Spleen (tissue), 11 donors: ENCODE results near the gene TESMIN. TPM values are rescaled to one million over a fixed set of nuclear protein-coding genes. Genes with fewer than 3 reads are reported as not detected.
A peak's percentile ranks its signal among the peaks of the same experiment; 100 is the strongest.

Experiments
- DNase-seq: peaks from one replicate; pipeline ENCODE4 v3.0.0-alpha.2; 2020
- H3K27ac ChIP-seq, 8 donors: fragments of 200-600 bp; sonication (generic) in 7 of 8; 1 replicate in 4 of 8; 2 replicates in 4 of 8; pipeline versions ENCODE4 v1.5.0 to v1.8.0; 2016 to 2021; ENCODE audit warnings: inconsistent platforms in 4 of 8, mild to moderate bottlenecking in 4 of 8, moderate library complexity in 1 of 8
- H3K27me3 ChIP-seq, 7 donors: fragments of 200-600 bp; sonication (generic) in 6 of 7; replicated peaks in 1 of 7; 1 replicate in 4 of 7; 2 replicates in 3 of 7; pipeline versions ENCODE4 v1.5.0 to v1.8.0; 2016 to 2021; ENCODE audit warnings: inconsistent platforms in 3 of 7, mild to moderate bottlenecking in 1 of 7
- H3K36me3 ChIP-seq, 6 donors: fragments of 200-600 bp; sonication (generic) in 5 of 6; 1 replicate in 4 of 6; 2 replicates in 2 of 6; pipeline versions ENCODE4 v1.5.0 to v1.8.0; 2016 to 2021; ENCODE audit warnings: inconsistent platforms in 2 of 6
- H3K4me1 ChIP-seq, 6 donors: fragments of 200-600 bp; sonication (generic) in 5 of 6; 1 replicate in 3 of 6; 2 replicates in 3 of 6; pipeline versions ENCODE4 v1.5.0 to v1.8.0; 2016 to 2021; ENCODE audit warnings: inconsistent platforms in 3 of 6
- H3K4me3 ChIP-seq, 8 donors: fragments of 200-600 bp; sonication (generic) in 7 of 8; 1 replicate in 4 of 8; 2 replicates in 4 of 8; pipeline versions ENCODE4 v1.5.0 to v1.8.0; 2016 to 2021; ENCODE audit warnings: inconsistent platforms in 4 of 8, mild to moderate bottlenecking in 4 of 8, moderate library complexity in 2 of 8
- H3K9me3 ChIP-seq, 8 donors: fragments of 200-600 bp; sonication (generic) in 7 of 8; 1 replicate in 4 of 8; 2 replicates in 4 of 8; pipeline versions ENCODE4 v1.5.0 to v1.8.0; 2016 to 2021; ENCODE audit warnings: inconsistent platforms in 4 of 8
- POLR2A ChIP-seq, 3 donors: fragments of 450-650 bp; IDR thresholded peaks; one replicate each; pipeline ENCODE4 v1.5.1; 2017; ENCODE audit warnings: antibody characterized with exemption in 3 of 3, mild to moderate bottlenecking in 1 of 3
- POLR2AphosphoS5 ChIP-seq, 3 donors: sonication (generic); formaldehyde crosslinking; IDR thresholded peaks; one replicate each; pipeline ENCODE4 v1.5.1; 2017; ENCODE audit warnings: antibody characterized with exemption in 3 of 3
- WGBS, 5 donors: extraction: QIAGEN DNeasy Blood & Tissue Kit in 3 of 5; methylation state at CpG; one replicate each; pipeline versions ENCODE4 v1.1.5 to v1.1.7; 2013 to 2018; 5-methylcytosine and 5-hydroxymethylcytosine counted together
- intact Hi-C: fragments of 100-400 bp; cut with DNase I; formaldehyde crosslinking; loops from one replicate; pipeline ENCODE4 v1.15.0; 2023; ENCODE audit warnings: low total_unique reads
- polyA plus RNA-seq, 3 donors: library from polyadenylated mRNA; stranded (reverse); fragments of 200-250 nt; gene quantifications; one replicate each; pipeline ENCODE4 v1.2.1, GENCODE V29; 2013
- total RNA-seq, 7 donors: library from RNA; depleted of rRNA in 3 of 7; stranded (reverse); fragments of >200 nt in 3 of 7; fragmentation: NEBNext Ultra II Directional in 4 of 7; extraction: Animal tissue kit (Norgen Biotek cat#: 25700) in 4 of 7; gene quantifications; one replicate each; pipeline versions ENCODE4 v1.1.0 to v1.2.1, GENCODE V29; 2016 to 2021
- TF ChIP-seq, protein P1 (sequence below), 11 experiments: fragments of 200-600 bp in 7 of 11; fragments of 450-650 bp in 4 of 11; sonication (generic) in 4 of 11; IDR thresholded peaks in 8 of 11; conservative IDR thresholded peaks in 3 of 11; 1 replicate in 7 of 11; 2 replicates in 4 of 11; pipeline versions ENCODE4 v1.4.0 to v1.8.0; 2016 to 2021; ENCODE audit warnings: antibody characterized with exemption in 11 of 11, inconsistent platforms in 4 of 11, mild to moderate bottlenecking in 1 of 11
- donor health status: healthy with polysubstance abuse.
- donor health status: DM: no; HTN: no; CAD: no; lungs with moderate emphysema.
- donor health status: DM: no; HTN: no; CAD: no.
- donor health status: Bipolar disorder and iron deficiency.
- donor health status: healthy.
- donor health status: DM: no; HTN: no; CAD: no.
- donor health status: DM: yes; HTN: yes; CAD: no.

TESMIN gene
- total and polyA plus RNA-seq, 10 donors, result 0.70 to 8.4 (median 4.4) TPM

DNA sequence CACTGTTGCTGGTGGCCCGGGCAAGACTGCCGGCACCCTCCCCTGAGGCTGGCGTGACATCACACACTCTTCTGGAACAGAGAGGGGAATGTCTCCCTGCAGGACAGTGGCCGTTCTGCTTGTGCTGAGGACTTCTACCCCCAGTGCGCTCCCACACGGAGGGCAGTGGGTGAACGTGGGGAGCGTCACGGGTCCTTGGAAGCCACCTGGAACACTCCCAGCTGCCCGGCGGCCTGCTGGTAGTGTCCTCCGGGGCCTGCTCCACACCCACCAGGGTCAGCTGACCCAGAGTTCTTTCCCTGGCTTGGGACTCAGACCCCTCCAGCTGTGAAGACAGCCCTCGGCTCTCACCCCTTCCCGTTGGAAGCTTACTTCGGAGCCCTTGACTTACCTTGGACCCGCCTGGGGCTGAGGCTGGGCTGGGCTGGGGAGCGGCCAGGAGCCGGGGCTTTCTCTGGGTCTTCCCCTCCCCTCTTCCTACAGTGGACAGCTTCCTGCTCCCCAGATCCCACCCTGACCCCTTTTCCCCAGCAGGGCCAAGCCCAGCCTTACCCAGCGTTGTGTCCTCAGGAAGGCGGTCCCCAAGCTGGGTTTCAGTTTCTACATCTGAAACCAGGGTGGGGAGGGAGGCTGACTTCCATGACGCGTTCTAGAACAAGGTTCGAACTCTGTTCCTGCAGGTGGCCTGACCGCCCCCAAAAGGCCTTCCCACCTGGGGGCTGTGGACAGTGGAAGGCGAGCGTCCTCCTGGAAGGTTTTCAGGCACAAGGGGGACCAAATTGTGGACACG is 81.8 kb downstream of the TESMIN start:
- DNase-seq, result peak; percentile 65
- H3K27ac ChIP-seq, result no peak overlapping the region
- peaks cover 0 to 49% (median 0%) of the 10 kb centered on the region in 7 donors for H3K27me3 ChIP-seq
- no peaks in the 10 kb centered on the region for H3K36me3 ChIP-seq
- H3K4me3 ChIP-seq, result no peak overlapping the region
- intact Hi-C loops, result no loop called here
- peaks cover 0 to 9% (median 6%) of the 10 kb centered on the region in 8 donors for H3K9me3 ChIP-seq
- TF ChIP-seq POLR2AphosphoS5 (IDR thresholded peaks at IDR 0.05), result no peak
- TF ChIP-seq POLR2A (IDR thresholded peaks at IDR 0.05), result no peak
- TF ChIP-seq, protein P1, sequence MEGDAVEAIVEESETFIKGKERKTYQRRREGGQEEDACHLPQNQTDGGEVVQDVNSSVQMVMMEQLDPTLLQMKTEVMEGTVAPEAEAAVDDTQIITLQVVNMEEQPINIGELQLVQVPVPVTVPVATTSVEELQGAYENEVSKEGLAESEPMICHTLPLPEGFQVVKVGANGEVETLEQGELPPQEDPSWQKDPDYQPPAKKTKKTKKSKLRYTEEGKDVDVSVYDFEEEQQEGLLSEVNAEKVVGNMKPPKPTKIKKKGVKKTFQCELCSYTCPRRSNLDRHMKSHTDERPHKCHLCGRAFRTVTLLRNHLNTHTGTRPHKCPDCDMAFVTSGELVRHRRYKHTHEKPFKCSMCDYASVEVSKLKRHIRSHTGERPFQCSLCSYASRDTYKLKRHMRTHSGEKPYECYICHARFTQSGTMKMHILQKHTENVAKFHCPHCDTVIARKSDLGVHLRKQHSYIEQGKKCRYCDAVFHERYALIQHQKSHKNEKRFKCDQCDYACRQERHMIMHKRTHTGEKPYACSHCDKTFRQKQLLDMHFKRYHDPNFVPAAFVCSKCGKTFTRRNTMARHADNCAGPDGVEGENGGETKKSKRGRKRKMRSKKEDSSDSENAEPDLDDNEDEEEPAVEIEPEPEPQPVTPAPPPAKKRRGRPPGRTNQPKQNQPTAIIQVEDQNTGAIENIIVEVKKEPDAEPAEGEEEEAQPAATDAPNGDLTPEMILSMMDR (IDR thresholded peaks at IDR 0.05 in 8 of 11, conservative IDR thresholded peaks at IDR 0.05 in 3 of 11), result no peak
- 77 to 86% (median 83%) methylated on average over 20 to 27 of the region's 27 CpGs for WGBS, 5 donors
- H3K4me1 ChIP-seq, result no peaks in the 10 kb centered on the region

DNA sequence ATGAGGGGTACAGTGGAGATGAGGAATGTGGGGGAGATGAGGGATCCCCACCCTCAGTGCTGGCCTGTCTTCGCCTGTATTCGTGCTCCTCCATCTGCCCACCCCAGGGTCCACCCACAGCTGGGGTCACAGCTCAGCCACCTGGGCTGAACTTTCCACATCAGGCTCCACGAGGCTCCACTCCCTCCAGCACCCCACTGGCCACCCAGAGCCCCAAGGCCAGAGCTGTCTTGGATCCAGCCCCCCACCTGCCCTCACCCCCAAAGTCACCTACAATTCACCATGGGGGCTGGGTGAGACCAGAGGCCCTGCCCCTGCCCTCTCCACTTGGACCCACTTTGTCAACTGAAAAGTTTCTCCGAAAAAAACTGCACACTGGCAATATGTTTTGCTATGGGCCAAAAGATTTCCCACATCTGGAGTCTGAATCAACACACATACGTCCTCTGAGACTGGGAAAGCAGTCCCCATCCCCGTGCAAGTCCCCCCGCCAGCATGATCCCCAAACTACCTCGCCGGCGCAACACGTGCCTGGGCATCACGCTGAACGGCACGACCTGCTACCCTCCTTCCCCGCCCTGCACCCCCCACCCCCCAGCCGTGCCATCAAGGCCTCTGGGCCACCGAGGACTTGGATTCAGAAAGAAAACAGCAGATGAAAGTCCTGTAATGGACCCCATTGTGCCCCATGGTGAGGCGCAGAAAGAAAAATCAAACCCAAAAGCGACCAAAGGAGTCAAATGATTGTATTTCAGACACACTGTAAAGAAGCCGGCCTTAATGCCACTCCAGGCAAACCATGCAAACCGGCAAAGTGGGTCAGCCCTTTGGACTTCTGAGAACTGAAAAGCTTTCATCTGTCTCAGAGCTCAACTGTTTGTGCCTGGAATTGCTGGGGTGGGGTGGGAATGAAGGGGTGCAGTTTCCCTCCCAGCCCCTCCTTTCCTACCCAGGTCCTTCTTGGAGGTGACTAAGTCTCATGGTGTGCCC is 83.5 kb downstream of the TESMIN start:
- no peaks in the 10 kb centered on the region for H3K36me3 ChIP-seq
- H3K4me3 ChIP-seq, result no peak overlapping the region
- peak; percentile 41 for DNase-seq
- no peak for TF ChIP-seq POLR2AphosphoS5 (IDR thresholded peaks at IDR 0.05)
- TF ChIP-seq, protein P1 (IDR thresholded peaks at IDR 0.05 in 8 of 11, conservative IDR thresholded peaks at IDR 0.05 in 3 of 11), result no peak
- TF ChIP-seq POLR2A (IDR thresholded peaks at IDR 0.05), result no peak
- no peak overlapping the region for H3K27ac ChIP-seq
- peaks cover 0 to 57% (median 0%) of the 10 kb centered on the region in 7 donors for H3K27me3 ChIP-seq
- H3K9me3 ChIP-seq, result no peaks in the 10 kb centered on the region
- whole genome bisulfite sequencing, 5 donors, result 77 to 86% (median 83%) methylated on average over 20 to 21 of the region's 21 CpGs
- no peaks in the 10 kb centered on the region for H3K4me1 ChIP-seq
- intact Hi-C loops, result no loop called here

DNA sequence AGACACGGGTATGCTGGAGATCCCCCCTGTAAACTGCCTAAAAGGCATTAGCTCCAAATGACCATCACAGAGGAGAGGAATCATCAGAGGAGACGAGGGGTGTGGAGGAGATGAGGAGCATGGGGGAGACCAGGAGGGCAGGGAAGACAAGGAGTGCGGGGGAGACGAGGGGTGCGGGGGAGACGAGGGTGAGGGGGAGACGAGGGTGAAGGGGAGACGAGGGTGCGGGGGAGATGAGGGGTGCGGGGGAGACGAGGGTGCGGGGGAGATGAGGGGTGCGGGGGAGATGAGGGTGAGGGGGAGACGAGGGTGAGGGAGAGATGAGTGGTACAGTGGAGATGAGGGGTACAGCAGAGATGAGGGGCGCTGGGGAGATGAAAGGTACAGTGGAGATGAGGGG is 84.5 kb downstream of the TESMIN start:
- WGBS, 5 donors, result 54 to 83% (median 82%) methylated on average over 8 to 15 of the region's 15 CpGs

More for the DNA sequence above, 84.5 kb downstream of the TESMIN start:
- no peaks in the 10 kb centered on the region for H3K9me3 ChIP-seq
- H3K4me3 ChIP-seq, result no peak overlapping the region
- intact Hi-C loops, result no loop called here
- H3K27ac ChIP-seq, result no peak overlapping the region
- peak; percentile 8 for DNase-seq
- peaks cover 0 to 58% (median 0%) of the 10 kb centered on the region in 7 donors for H3K27me3 ChIP-seq
- TF ChIP-seq, protein P1 (IDR thresholded peaks at IDR 0.05 in 8 of 11, conservative IDR thresholded peaks at IDR 0.05 in 3 of 11), result no peak
- TF ChIP-seq POLR2AphosphoS5 (IDR thresholded peaks at IDR 0.05) (no peak), POLR2A (IDR thresholded peaks at IDR 0.05) (no peak)
- no peaks in the 10 kb centered on the region for H3K36me3 ChIP-seq
- no peaks in the 10 kb centered on the region for H3K4me1 ChIP-seq
